ENCODE measurements around the gene GPR15LG. TPM values are rescaled to one million over a fixed set of nuclear protein-coding genes. Genes with fewer than 3 reads are reported as not detected.

Gene GPR15LG
- total and polyA plus RNA-seq, 2 experiments from 2014 or later: not detected

GRCh38 chr10:84225427-84226173, 52.0 kb downstream of the GPR15LG start, which contains the start of gene LRIT2:
LRIT2 (minus strand) TSS chr10:84225544; CDS start chr10:84225520, 24 bp downstream.
- H3F3A ChIP-seq (ENCODE audit: insufficient read depth): no peaks in the 10 kb centered on the region
- H4K20me1 ChIP-seq (ENCODE audit: insufficient read depth): no peaks in the 10 kb centered on the region
- in situ Hi-C loops (cut with MboI): no loop called here
- no peak within 1 kb of the TSS for H3K4me3 ChIP-seq
- no peak within 1 kb of the TSS for H2AFZ ChIP-seq
- H3K27me3 ChIP-seq (replicated peaks; ENCODE audit: insufficient read depth): no peaks in the 10 kb centered on the region
- TF ChIP-seq EZH2 (IDR thresholded peaks at IDR 0.05; ENCODE audit: insufficient read depth, poor library complexity, severe bottlenecking) (no peak), EZH2phosphoT487 (IDR thresholded peaks at IDR 0.05; ENCODE audit: insufficient read depth, low read depth) (no peak)
- H3K79me2 ChIP-seq (ENCODE audit: insufficient read depth): no peaks in the 10 kb centered on the region
- H3K9me3 ChIP-seq (ENCODE audit: low read depth): no peaks in the 10 kb centered on the region
- no peak within 1 kb of the TSS for H3K4me2 ChIP-seq (ENCODE audit: unreplicated experiment)
- H3K9me2 ChIP-seq (ENCODE audit: insufficient read depth): no peaks in the 10 kb centered on the region
- no peaks in the 10 kb centered on the region for H3K4me1 ChIP-seq (ENCODE audit: insufficient read depth)
- no peak within 1 kb of the TSS for H3K27ac ChIP-seq
- H3K36me3 ChIP-seq (ENCODE audit: low read depth): no peaks in the 10 kb centered on the region
- no peak within 1 kb of the TSS for H3K9ac ChIP-seq
- DNase-seq: no peak
- WGBS, 2 experiments (ENCODE audit: low coverage in 1 of 2, low lambda C conversion rate in 2 of 2, missing lambda C conversion rate in 2 of 2): 25% methylated on average over 6 of the region's 6 CpGs

- Histone ChIP-seq H3K27me3 (replicated peaks; ENCODE audit: insufficient read depth) (no peaks in the 10 kb centered on the region), H3K79me2 (ENCODE audit: insufficient read depth) (no peaks in the 10 kb centered on the region), H3K4me3 (no peak overlapping the region), H3K9me2 (ENCODE audit: insufficient read depth) (no peaks in the 10 kb centered on the region), H4K20me1 (ENCODE audit: insufficient read depth) (no peaks in the 10 kb centered on the region), H3K36me3 (ENCODE audit: low read depth) (no peaks in the 10 kb centered on the region), H3K9me3 (ENCODE audit: low read depth) (no peaks in the 10 kb centered on the region), H2AFZ (no peak overlapping the region), H3K9ac (no peak overlapping the region), H3K27ac (no peak overlapping the region), H3K4me2 (ENCODE audit: unreplicated experiment) (no peak overlapping the region), H3K4me1 (ENCODE audit: insufficient read depth) (no peaks in the 10 kb centered on the region), H3F3A (ENCODE audit: insufficient read depth) (no peaks in the 10 kb centered on the region)
- in situ Hi-C loops (cut with MboI): no loop called here
- WGBS, 2 experiments (ENCODE audit: low coverage in 1 of 2, low lambda C conversion rate in 2 of 2, missing lambda C conversion rate in 2 of 2): 18 to 24% methylated on average over 3 of the region's 3 CpGs
- no peak for DNase-seq
- no peak for TF ChIP-seq EZH2phosphoT487 (IDR thresholded peaks at IDR 0.05; ENCODE audit: insufficient read depth, low read depth)
- no peak for TF ChIP-seq EZH2 (IDR thresholded peaks at IDR 0.05; ENCODE audit: insufficient read depth, poor library complexity, severe bottlenecking)
Measured at GRCh38 chr10:84226616-84227015, 53.0 kb downstream of the GPR15LG start.

- TF ChIP-seq EZH2 (IDR thresholded peaks at IDR 0.05; ENCODE audit: insufficient read depth, poor library complexity, severe bottlenecking) (no peak), EZH2phosphoT487 (IDR thresholded peaks at IDR 0.05; ENCODE audit: insufficient read depth, low read depth) (no peak)
- no peaks in the 10 kb centered on the region for H4K20me1 ChIP-seq (ENCODE audit: insufficient read depth)
- H3K36me3 ChIP-seq (ENCODE audit: low read depth): no peaks in the 10 kb centered on the region
- H3K27me3 ChIP-seq (replicated peaks; ENCODE audit: insufficient read depth): no peaks in the 10 kb centered on the region
- H3K79me2 ChIP-seq (ENCODE audit: insufficient read depth): no peaks in the 10 kb centered on the region
- DNase-seq: no peak
- H3K9ac ChIP-seq: no peak overlapping the region
- no peaks in the 10 kb centered on the region for H3K4me1 ChIP-seq (ENCODE audit: insufficient read depth)
- no peak overlapping the region for H3K27ac ChIP-seq
- no peaks in the 10 kb centered on the region for H3K9me2 ChIP-seq (ENCODE audit: insufficient read depth)
- H3K4me3 ChIP-seq: no peak overlapping the region
- H3K9me3 ChIP-seq (ENCODE audit: low read depth): no peaks in the 10 kb centered on the region
- H3K4me2 ChIP-seq (ENCODE audit: unreplicated experiment): no peak overlapping the region
- no peak overlapping the region for H2AFZ ChIP-seq
- 18 to 23% methylated on average over 4 of the region's 4 CpGs for WGBS, 2 experiments (ENCODE audit: low coverage in 1 of 2, low lambda C conversion rate in 2 of 2, missing lambda C conversion rate in 2 of 2)
- H3F3A ChIP-seq (ENCODE audit: insufficient read depth): no peaks in the 10 kb centered on the region
- in situ Hi-C loops (cut with MboI): no loop called here
Measured at GRCh38 chr10:84227810-84228209, 54.2 kb downstream of the GPR15LG start.

- H3K27me3 ChIP-seq (replicated peaks; ENCODE audit: insufficient read depth): no peaks in the 10 kb centered on the region
- no peak overlapping the region for H3K4me3 ChIP-seq
- no peaks in the 10 kb centered on the region for H3K4me1 ChIP-seq (ENCODE audit: insufficient read depth)
- TF ChIP-seq EZH2 (IDR thresholded peaks at IDR 0.05; ENCODE audit: insufficient read depth, poor library complexity, severe bottlenecking): no peak
- TF ChIP-seq EZH2phosphoT487 (IDR thresholded peaks at IDR 0.05; ENCODE audit: insufficient read depth, low read depth): no peak
- no peaks in the 10 kb centered on the region for H3K9me3 ChIP-seq (ENCODE audit: low read depth)
- no peaks in the 10 kb centered on the region for H4K20me1 ChIP-seq (ENCODE audit: insufficient read depth)
- H3K4me2 ChIP-seq (ENCODE audit: unreplicated experiment): no peak overlapping the region
- H3K9ac ChIP-seq: no peak overlapping the region
- no peak overlapping the region for H3K27ac ChIP-seq
- H3F3A ChIP-seq (ENCODE audit: insufficient read depth): no peaks in the 10 kb centered on the region
- 0 to 4% methylated on average over 1 of the region's 1 CpG for WGBS, 2 experiments (ENCODE audit: low coverage in 1 of 2, low lambda C conversion rate in 2 of 2, missing lambda C conversion rate in 2 of 2)
- DNase-seq: no peak
- H3K9me2 ChIP-seq (ENCODE audit: insufficient read depth): no peaks in the 10 kb centered on the region
- no peak overlapping the region for H2AFZ ChIP-seq
- no peaks in the 10 kb centered on the region for H3K36me3 ChIP-seq (ENCODE audit: low read depth)
- in situ Hi-C loops (cut with MboI): no loop called here
- no peaks in the 10 kb centered on the region for H3K79me2 ChIP-seq (ENCODE audit: insufficient read depth)
Measured at GRCh38 chr10:84230359-84230758, 56.8 kb downstream of the GPR15LG start.
